Body of pancreas (tissue), 4 donors: Measurements from ENCODE around the gene MYEOV. TPM values are rescaled to one million over a fixed set of nuclear protein-coding genes. Genes with fewer than 3 reads are reported as not detected.

Experiments
- ATAC-seq: fragments of 150-250 bp; one replicate; pipeline ENCODE4 v1.9.1; 2016
- DNase-seq, 4 donors: peaks; one replicate each; pipeline ENCODE4 v3.0.0-alpha.2; 2019
- H3K27ac ChIP-seq, 4 donors: fragments of 200-600 bp; sonication (generic); 1 replicate in 3 of 4; 2 replicates in 1 of 4; pipeline versions ENCODE4 v1.5.1 to v1.6.1; 2016 to 2019; ENCODE audit warnings: mild to moderate bottlenecking in 1 of 4, mixed read lengths in 1 of 4, moderate library complexity in 1 of 4
- H3K27me3 ChIP-seq, 2 donors: fragments of 200-600 bp; sonication (generic); one replicate each; pipeline ENCODE4 v1.6.0; 2016; ENCODE audit warnings: mild to moderate bottlenecking in 1 of 2
- H3K36me3 ChIP-seq, 2 donors: fragments of 200-600 bp; sonication (generic); replicated peaks in 1 of 2; 2 replicates each; pipeline ENCODE4 v1.5.1; 2016; ENCODE audit warnings: low read depth in 2 of 2; ENCODE audit not compliant: insufficient read depth in 1 of 2
- H3K4me1 ChIP-seq: fragments of 200-600 bp; sonication (generic); one replicate; pipeline ENCODE4 v1.6.0; 2016
- H3K4me3 ChIP-seq, 2 donors: fragments of 200-600 bp; sonication (generic); 1 replicate in 1 of 2; 2 replicates in 1 of 2; pipeline ENCODE4 v1.5.1; 2016 to 2019
- H3K9me3 ChIP-seq, 3 donors: fragments of 200-600 bp; sonication (generic); 1 replicate in 2 of 3; 2 replicates in 1 of 3; pipeline ENCODE4 v1.5.1; 2016
- POLR2A ChIP-seq, 3 donors: fragments of 450-650 bp; IDR thresholded peaks; one replicate each; pipeline ENCODE4 v1.6.1; 2016; ENCODE audit warnings: antibody characterized with exemption in 3 of 3, mild to moderate bottlenecking in 2 of 3
- WGBS, 2 donors: methylation state at CpG; one replicate each; pipeline ENCODE4 v1.1.5; 2017; 5-methylcytosine and 5-hydroxymethylcytosine counted together
- intact Hi-C: fragments of 100-400 bp; cut with DNase I; formaldehyde crosslinking; loops from one replicate; pipeline ENCODE4 v1.15.1; 2023
- total RNA-seq, 2 donors: library from RNA; depleted of rRNA; stranded (reverse); fragments of >200 nt; gene quantifications; one replicate each; pipeline ENCODE4 v1.1.0, GENCODE V29; 2016
- TF ChIP-seq, protein P1 (sequence below), 7 experiments: fragments of 450-650 bp in 4 of 7; fragments of 200-600 bp in 3 of 7; sonication (generic) in 3 of 7; IDR thresholded peaks; one replicate each; pipeline ENCODE4 v1.5.1; 2016 to 2019; ENCODE audit warnings: antibody characterized with exemption in 7 of 7

MYEOV gene
- total RNA-seq, 2 donors from 2014 or later, result 2.3 to 7.0 TPM

DNA sequence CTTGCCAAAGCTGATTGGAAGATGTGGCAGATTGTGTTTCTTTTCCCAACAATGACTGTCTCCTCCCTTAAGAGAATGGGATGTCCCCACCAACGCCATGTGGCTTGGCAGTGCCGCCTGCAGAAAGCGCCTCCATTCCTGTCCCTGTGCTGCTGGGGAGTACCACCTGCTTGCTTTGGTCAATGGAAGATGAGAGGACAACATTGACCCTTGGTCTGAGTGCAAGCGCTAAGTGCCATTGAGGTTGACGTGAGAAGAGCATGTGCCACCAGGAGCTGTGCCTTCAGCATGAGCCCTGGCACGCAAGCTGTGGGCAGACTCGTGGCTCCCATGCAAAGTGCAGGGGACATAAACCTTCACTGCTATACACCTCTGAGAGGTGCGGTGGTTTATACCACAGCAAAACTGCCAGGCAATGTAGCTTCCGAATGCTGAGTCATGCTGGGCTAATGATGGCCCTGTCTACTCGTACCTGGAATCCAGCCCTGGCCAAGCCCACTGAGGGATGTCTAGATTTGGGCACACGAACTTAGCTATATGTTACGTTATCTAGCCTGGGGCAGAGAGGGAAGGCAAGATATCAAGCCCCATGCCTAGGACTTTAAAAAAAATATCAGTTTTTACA lies 41.9 kb downstream of the MYEOV start:
- ATAC-seq (no peak), DNase-seq (no peak)
- H3K4me3 ChIP-seq, result no peak overlapping the region
- H3K9me3 ChIP-seq, result no peaks in the 10 kb centered on the region
- intact Hi-C loops, result no loop called here
- H3K27ac ChIP-seq, result no peak overlapping the region
- H3K27me3 ChIP-seq, result no peaks in the 10 kb centered on the region
- no peaks in the 10 kb centered on the region for H3K36me3 ChIP-seq
- WGBS, 2 donors, result 76 to 78% methylated on average over 12 of the region's 12 CpGs
- peaks cover 15% of the 10 kb centered on the region for H3K4me1 ChIP-seq
- TF ChIP-seq, protein P1, sequence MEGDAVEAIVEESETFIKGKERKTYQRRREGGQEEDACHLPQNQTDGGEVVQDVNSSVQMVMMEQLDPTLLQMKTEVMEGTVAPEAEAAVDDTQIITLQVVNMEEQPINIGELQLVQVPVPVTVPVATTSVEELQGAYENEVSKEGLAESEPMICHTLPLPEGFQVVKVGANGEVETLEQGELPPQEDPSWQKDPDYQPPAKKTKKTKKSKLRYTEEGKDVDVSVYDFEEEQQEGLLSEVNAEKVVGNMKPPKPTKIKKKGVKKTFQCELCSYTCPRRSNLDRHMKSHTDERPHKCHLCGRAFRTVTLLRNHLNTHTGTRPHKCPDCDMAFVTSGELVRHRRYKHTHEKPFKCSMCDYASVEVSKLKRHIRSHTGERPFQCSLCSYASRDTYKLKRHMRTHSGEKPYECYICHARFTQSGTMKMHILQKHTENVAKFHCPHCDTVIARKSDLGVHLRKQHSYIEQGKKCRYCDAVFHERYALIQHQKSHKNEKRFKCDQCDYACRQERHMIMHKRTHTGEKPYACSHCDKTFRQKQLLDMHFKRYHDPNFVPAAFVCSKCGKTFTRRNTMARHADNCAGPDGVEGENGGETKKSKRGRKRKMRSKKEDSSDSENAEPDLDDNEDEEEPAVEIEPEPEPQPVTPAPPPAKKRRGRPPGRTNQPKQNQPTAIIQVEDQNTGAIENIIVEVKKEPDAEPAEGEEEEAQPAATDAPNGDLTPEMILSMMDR (IDR thresholded peaks at IDR 0.05), result no peak
- TF ChIP-seq POLR2A (IDR thresholded peaks at IDR 0.05), result no peak

DNA sequence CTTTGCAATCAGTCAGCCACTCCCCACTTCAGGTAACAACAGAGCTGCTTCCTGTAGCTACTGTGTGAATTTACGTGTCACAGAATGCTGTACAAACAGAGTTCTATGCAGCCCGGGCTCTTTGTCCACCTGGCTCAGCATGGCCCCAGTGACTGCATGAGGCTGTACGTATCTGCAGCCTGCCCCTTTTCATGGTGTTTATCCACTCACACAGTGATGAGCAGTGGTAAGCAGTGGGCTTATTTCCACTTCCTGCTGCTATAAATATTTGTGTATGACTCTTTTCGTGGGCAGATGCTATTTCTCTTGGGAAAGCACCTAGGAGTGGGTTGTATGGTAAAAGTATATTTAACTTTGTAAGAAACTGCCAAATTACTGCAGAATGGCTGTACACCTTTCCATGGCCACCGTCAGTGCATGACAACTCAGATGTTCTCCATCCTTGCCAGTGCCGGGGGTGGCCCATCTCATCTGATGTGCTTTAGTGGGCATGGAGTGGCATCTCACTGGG lies 43.3 kb downstream of the MYEOV start:
- H3K9me3 ChIP-seq, result no peaks in the 10 kb centered on the region
- H3K27ac ChIP-seq, result peak overlapping the region; percentile 72 to 87 (median 76)
- peak; percentile 96 for ATAC-seq
- no peaks in the 10 kb centered on the region for H3K36me3 ChIP-seq
- TF ChIP-seq, protein P1 (IDR thresholded peaks at IDR 0.05), result peak in 1 of 7 experiments; percentile 1
- TF ChIP-seq POLR2A (IDR thresholded peaks at IDR 0.05), result peak in 1 of 3 donors; percentile 7
- intact Hi-C loops, result no loop called here
- H3K27me3 ChIP-seq, result no peaks in the 10 kb centered on the region
- WGBS, 2 donors, result 21 to 22% methylated on average over 6 of the region's 6 CpGs
- no peak overlapping the region for H3K4me3 ChIP-seq
- peak; percentile 73 to 88 (median 86) for DNase-seq
- H3K4me1 ChIP-seq, result peaks cover 15% of the 10 kb centered on the region

DNA sequence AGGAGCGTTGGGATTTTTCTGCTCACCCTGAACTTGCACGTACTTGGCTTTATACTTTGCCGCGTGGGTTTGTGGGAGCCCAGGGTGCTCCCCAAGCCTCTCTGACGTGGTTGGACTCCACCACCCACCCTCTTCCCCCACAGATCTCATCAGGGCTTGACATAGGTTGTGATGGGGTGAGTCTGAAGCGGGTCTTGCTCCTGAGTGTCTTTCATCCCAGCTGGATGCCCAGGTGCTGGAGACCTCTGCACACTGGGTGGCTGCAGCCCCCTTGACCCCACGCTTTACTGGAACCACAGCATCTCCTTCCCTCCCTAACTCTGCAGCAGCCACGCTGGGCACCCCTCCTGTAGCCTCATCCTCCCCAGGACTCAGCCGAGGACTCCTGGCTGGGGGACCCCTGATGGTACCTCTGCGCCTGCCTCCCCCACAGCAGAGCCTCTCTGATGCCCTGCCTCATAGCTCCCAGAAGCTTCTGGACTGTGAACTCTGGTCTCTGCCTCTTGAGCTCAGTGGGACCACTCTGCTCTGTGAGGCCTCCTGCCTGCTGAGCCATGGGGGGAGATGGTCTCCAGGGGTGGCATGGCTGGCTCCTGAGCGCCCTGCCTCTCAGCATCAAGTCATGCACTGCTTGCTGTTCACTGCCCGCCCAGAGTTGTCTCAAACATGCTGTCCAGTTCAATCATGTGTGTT lies 45.2 kb downstream of the MYEOV start:
- 90 to 96% methylated on average over 11 to 12 of the region's 12 CpGs for WGBS, 2 donors
- DNase-seq, result no peak
- no peaks in the 10 kb centered on the region for H3K36me3 ChIP-seq

DNA sequence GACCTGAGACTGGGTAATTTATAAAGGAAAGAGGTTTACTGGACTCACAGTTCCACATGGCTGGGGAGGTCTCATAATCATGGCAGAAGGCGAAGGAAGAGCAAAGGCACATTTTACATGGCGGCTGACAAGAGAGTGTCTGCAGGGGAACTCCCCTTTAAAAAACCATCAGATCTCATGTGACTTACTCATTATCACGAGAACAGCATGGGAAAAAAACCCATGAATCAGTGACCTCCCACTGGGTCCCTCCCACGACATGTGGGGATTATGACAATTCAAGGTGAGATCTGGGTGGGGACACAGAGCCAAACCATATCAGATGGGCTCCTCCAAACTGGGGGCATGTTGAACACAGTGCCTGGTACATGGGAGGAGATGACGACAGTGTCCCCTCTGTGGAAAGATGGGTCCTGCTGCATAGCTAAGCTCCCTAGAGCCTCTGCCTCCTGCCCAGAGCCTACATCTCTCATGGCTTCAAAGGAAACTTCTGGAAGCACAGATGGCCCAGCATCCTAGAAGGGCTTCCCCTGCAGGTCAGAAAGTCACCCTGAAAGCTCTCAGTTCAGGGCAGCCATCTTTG lies 46.1 kb downstream of the MYEOV start:
- H3K4me1 ChIP-seq, result peaks cover 15% of the 10 kb centered on the region
- H3K27ac ChIP-seq, result no peak overlapping the region
- intact Hi-C loops, result no loop called here
- no peak for TF ChIP-seq POLR2A (IDR thresholded peaks at IDR 0.05)
- TF ChIP-seq, protein P1 (IDR thresholded peaks at IDR 0.05), result no peak
- ATAC-seq, result no peak
- no peak overlapping the region for H3K4me3 ChIP-seq
- no peaks in the 10 kb centered on the region for H3K27me3 ChIP-seq
- 73 to 91% methylated on average over 5 of the region's 5 CpGs for WGBS, 2 donors
- no peaks in the 10 kb centered on the region for H3K9me3 ChIP-seq
- DNase-seq, result no peak
- no peaks in the 10 kb centered on the region for H3K36me3 ChIP-seq

More for the DNA sequence above, 45.2 kb downstream of the MYEOV start:
- TF ChIP-seq, protein P1 (IDR thresholded peaks at IDR 0.05), result no peak
- TF ChIP-seq POLR2A (IDR thresholded peaks at IDR 0.05), result no peak
- no peak for ATAC-seq
- no peaks in the 10 kb centered on the region for H3K27me3 ChIP-seq
- intact Hi-C loops, result no loop called here
- peaks cover 15% of the 10 kb centered on the region for H3K4me1 ChIP-seq
- no peak overlapping the region for H3K4me3 ChIP-seq
- no peak overlapping the region for H3K27ac ChIP-seq
- no peaks in the 10 kb centered on the region for H3K9me3 ChIP-seq
